GM12878 (cell line): ENCODE data around the gene SPAST. TPM values are rescaled to one million over a fixed set of nuclear protein-coding genes. Genes with fewer than 3 reads are reported as not detected.

ENCODE experiments used
- CBFB ChIP-seq: IDR thresholded peaks from 2 replicates; pipeline ENCODE4 v1.6.1; 2016; ENCODE audit warnings: antibody characterized with exemption, low read depth
- CHD2 ChIP-seq: IDR thresholded peaks from 2 replicates; pipeline ENCODE4 v1.6.1; 2011; ENCODE audit warnings: low read depth, low read length, improper control_type of control experiment, borderline replicate concordance
- IRF3 ChIP-seq: fragments of 450-650 bp; IDR thresholded peaks from 2 replicates; pipeline ENCODE4 v1.6.1; 2014; ENCODE audit warnings: mild to moderate bottlenecking
- MXI1 ChIP-seq: fragments of 150-350 bp; IDR thresholded peaks from 2 replicates; pipeline ENCODE4 v1.6.1; 2011; ENCODE audit warnings: low read depth, mild to moderate bottlenecking, inconsistent platforms, low read length, improper control_type of control experiment
- NBN ChIP-seq: fragments of 450-650 bp; IDR thresholded peaks from 2 replicates; pipeline ENCODE4 v1.6.1; 2016
- NR2F1 ChIP-seq: fragments of 450-650 bp; conservative IDR thresholded peaks from 2 replicates; pipeline ENCODE4 v1.6.1; 2017; ENCODE audit warnings: mild to moderate bottlenecking
- SKIL ChIP-seq: fragments of 450-650 bp; IDR thresholded peaks from 2 replicates; pipeline ENCODE4 v1.6.1; 2017; ENCODE audit warnings: mild to moderate bottlenecking, low read depth, inconsistent platforms; ENCODE audit not compliant: poor library complexity, severe bottlenecking
- SMC3 ChIP-seq: IDR thresholded peaks from 2 replicates; pipeline ENCODE4 v1.6.1; 2011; ENCODE audit warnings: low read length, improper control_type of control experiment, borderline replicate concordance
- TCF3 ChIP-seq: IDR thresholded peaks from 2 replicates; pipeline ENCODE4 v1.6.1; 2012; ENCODE audit warnings: low read depth, mild to moderate bottlenecking, low read length, borderline replicate concordance; ENCODE audit not compliant: insufficient read depth
- ZNF24 ChIP-seq: fragments of 450-650 bp; IDR thresholded peaks from 2 replicates; pipeline ENCODE4 v1.6.1; 2017; ENCODE audit warnings: antibody characterized with exemption, mild to moderate bottlenecking
- polyA plus RNA-seq, 11 experiments: library from polyadenylated mRNA; depleted of rRNA in 4 of 11; unstranded in 6 of 11; stranded (reverse) in 5 of 11; fragments of >200 nt; fragmentation: Nextera tagmentation in 4 of 11; fragmentation: Illumina TruSeq in 1 of 11; extraction: Ambion mirVana in 4 of 11; extraction: Trizol in 1 of 11; gene quantifications; 1 replicate in 1 of 11; 2 replicates in 10 of 11; pipeline versions ENCODE4 v1.2.1 to v1.2.3, GENCODE V29; 2011 to 2016; ENCODE audit warnings: inconsistent platforms in 2 of 11, missing spikeins in 2 of 11, low read depth in 1 of 11
- total RNA-seq, 4 experiments: library from RNA; depleted of rRNA in 3 of 4; stranded (reverse); fragments of >200 nt in 3 of 4; fragmentation: Illumina TruSeq in 1 of 4; extraction: Trizol in 1 of 4; gene quantifications; 2 replicates each; pipeline versions ENCODE4 v1.2.1 to v1.2.3, GENCODE V29; 2013 to 2021
- TF ChIP-seq, protein P1 (sequence below): fragments of 450-650 bp; formaldehyde crosslinking; IDR thresholded peaks from 2 replicates; pipeline ENCODE4 v1.4.0; 2020; ENCODE audit warnings: mild to moderate bottlenecking, moderate library complexity
- TF ChIP-seq, protein P2 (sequence below): IDR thresholded peaks from 2 replicates; pipeline ENCODE4 v1.6.1; 2012; ENCODE audit warnings: low read depth, low read length, improper control_type of control experiment
- TF ChIP-seq, protein P3 (sequence below): IDR thresholded peaks from 2 replicates; pipeline ENCODE4 v1.6.1; 2012; ENCODE audit warnings: improper control_type of control experiment, low read depth, low read length; ENCODE audit not compliant: insufficient replicate concordance

Gene SPAST
- total and polyA plus RNA-seq, 10 of the 15 experiments (the other 5 are each of a cell fraction or from before 2014, with no cell fraction given): 4.3 to 21.3 (median 10.0) TPM

- TF ChIP-seq, protein P1, sequence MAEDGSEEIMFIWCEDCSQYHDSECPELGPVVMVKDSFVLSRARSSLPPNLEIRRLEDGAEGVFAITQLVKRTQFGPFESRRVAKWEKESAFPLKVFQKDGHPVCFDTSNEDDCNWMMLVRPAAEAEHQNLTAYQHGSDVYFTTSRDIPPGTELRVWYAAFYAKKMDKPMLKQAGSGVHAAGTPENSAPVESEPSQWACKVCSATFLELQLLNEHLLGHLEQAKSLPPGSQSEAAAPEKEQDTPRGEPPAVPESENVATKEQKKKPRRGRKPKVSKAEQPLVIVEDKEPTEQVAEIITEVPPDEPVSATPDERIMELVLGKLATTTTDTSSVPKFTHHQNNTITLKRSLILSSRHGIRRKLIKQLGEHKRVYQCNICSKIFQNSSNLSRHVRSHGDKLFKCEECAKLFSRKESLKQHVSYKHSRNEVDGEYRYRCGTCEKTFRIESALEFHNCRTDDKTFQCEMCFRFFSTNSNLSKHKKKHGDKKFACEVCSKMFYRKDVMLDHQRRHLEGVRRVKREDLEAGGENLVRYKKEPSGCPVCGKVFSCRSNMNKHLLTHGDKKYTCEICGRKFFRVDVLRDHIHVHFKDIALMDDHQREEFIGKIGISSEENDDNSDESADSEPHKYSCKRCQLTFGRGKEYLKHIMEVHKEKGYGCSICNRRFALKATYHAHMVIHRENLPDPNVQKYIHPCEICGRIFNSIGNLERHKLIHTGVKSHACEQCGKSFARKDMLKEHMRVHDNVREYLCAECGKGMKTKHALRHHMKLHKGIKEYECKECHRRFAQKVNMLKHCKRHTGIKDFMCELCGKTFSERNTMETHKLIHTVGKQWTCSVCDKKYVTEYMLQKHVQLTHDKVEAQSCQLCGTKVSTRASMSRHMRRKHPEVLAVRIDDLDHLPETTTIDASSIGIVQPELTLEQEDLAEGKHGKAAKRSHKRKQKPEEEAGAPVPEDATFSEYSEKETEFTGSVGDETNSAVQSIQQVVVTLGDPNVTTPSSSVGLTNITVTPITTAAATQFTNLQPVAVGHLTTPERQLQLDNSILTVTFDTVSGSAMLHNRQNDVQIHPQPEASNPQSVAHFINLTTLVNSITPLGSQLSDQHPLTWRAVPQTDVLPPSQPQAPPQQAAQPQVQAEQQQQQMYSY (CRISPR knock-in tag): no peak
- TF ChIP-seq NBN (peak; percentile 88), ZNF24 (no peak), SMC3 (0 out of 2 replicates have a peak, but pooled peaks have one; percentile 6), IRF3 (no peak), TCF3 (0 out of 2 replicates have a peak, but pooled peaks have one; percentile 32), SKIL (no peak), CBFB (no peak; the same call in 1 of the 2 replicates), MXI1 (no peak; the same call in 1 of the 2 replicates), CHD2 (no peak; the same call in 1 of the 2 replicates), NR2F1 (no peak)
- TF ChIP-seq, protein P2, sequence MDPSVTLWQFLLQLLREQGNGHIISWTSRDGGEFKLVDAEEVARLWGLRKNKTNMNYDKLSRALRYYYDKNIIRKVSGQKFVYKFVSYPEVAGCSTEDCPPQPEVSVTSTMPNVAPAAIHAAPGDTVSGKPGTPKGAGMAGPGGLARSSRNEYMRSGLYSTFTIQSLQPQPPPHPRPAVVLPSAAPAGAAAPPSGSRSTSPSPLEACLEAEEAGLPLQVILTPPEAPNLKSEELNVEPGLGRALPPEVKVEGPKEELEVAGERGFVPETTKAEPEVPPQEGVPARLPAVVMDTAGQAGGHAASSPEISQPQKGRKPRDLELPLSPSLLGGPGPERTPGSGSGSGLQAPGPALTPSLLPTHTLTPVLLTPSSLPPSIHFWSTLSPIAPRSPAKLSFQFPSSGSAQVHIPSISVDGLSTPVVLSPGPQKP: 0 out of 2 replicates have a peak, but pooled peaks have one; percentile 9
- TF ChIP-seq, protein P3, sequence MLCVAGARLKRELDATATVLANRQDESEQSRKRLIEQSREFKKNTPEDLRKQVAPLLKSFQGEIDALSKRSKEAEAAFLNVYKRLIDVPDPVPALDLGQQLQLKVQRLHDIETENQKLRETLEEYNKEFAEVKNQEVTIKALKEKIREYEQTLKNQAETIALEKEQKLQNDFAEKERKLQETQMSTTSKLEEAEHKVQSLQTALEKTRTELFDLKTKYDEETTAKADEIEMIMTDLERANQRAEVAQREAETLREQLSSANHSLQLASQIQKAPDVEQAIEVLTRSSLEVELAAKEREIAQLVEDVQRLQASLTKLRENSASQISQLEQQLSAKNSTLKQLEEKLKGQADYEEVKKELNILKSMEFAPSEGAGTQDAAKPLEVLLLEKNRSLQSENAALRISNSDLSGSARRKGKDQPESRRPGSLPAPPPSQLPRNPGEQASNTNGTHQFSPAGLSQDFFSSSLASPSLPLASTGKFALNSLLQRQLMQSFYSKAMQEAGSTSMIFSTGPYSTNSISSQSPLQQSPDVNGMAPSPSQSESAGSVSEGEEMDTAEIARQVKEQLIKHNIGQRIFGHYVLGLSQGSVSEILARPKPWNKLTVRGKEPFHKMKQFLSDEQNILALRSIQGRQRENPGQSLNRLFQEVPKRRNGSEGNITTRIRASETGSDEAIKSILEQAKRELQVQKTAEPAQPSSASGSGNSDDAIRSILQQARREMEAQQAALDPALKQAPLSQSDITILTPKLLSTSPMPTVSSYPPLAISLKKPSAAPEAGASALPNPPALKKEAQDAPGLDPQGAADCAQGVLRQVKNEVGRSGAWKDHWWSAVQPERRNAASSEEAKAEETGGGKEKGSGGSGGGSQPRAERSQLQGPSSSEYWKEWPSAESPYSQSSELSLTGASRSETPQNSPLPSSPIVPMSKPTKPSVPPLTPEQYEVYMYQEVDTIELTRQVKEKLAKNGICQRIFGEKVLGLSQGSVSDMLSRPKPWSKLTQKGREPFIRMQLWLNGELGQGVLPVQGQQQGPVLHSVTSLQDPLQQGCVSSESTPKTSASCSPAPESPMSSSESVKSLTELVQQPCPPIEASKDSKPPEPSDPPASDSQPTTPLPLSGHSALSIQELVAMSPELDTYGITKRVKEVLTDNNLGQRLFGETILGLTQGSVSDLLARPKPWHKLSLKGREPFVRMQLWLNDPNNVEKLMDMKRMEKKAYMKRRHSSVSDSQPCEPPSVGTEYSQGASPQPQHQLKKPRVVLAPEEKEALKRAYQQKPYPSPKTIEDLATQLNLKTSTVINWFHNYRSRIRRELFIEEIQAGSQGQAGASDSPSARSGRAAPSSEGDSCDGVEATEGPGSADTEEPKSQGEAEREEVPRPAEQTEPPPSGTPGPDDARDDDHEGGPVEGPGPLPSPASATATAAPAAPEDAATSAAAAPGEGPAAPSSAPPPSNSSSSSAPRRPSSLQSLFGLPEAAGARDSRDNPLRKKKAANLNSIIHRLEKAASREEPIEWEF: no peak
Observed at GRCh38 chr2:32039447-32040219, 23.7 kb upstream of the SPAST start, which contains the start of gene DPY30 (continued).
